ENCODE results near the gene NACA2. TPM values are rescaled to one million over a fixed set of nuclear protein-coding genes. Genes with fewer than 3 reads are reported as not detected.

Gene NACA2
- total RNA-seq, 4 donors from 2014 or later, result not detected

GRCh38 chr17:61545335-61545938 is 45.6 kb downstream of the NACA2 start:
- no peak for DNase-seq
- intact Hi-C loops (cut with DNase I; ENCODE audit: low total_unique reads), result no loop called here
- Histone ChIP-seq H3K9me3 (no peaks in the 10 kb centered on the region), H3K36me3 (no peaks in the 10 kb centered on the region), H3K4me1 (no peaks in the 10 kb centered on the region), H3K27ac (no peak overlapping the region), H3K4me3 (no peak overlapping the region), H3K27me3 (no peaks in the 10 kb centered on the region)
- TF ChIP-seq CTCF (IDR thresholded peaks at IDR 0.05), result no peak
- no peak for TF ChIP-seq POLR2A (IDR thresholded peaks at IDR 0.05)

GRCh38 chr17:61543786-61544415 is 47.1 kb downstream of the NACA2 start:
- TF ChIP-seq CTCF (IDR thresholded peaks at IDR 0.05) (no peak), POLR2A (IDR thresholded peaks at IDR 0.05) (no peak)
- Histone ChIP-seq H3K4me3 (no peak overlapping the region), H3K36me3 (no peaks in the 10 kb centered on the region), H3K4me1 (no peaks in the 10 kb centered on the region), H3K9me3 (no peaks in the 10 kb centered on the region), H3K27ac (no peak overlapping the region), H3K27me3 (no peaks in the 10 kb centered on the region)
- DNase-seq, result no peak
- intact Hi-C loops (cut with DNase I; ENCODE audit: low total_unique reads), result no loop called here

- no peak for DNase-seq
- H3K4me3 ChIP-seq, result no peak overlapping the region
- H3K36me3 ChIP-seq, result no peaks in the 10 kb centered on the region
- H3K27me3 ChIP-seq, result no peaks in the 10 kb centered on the region
- intact Hi-C loops (cut with DNase I; ENCODE audit: low total_unique reads), result no loop called here
- no peaks in the 10 kb centered on the region for H3K4me1 ChIP-seq
- no peak overlapping the region for H3K27ac ChIP-seq
- H3K9me3 ChIP-seq, result no peaks in the 10 kb centered on the region
- TF ChIP-seq POLR2A (IDR thresholded peaks at IDR 0.05) (no peak), CTCF (IDR thresholded peaks at IDR 0.05) (no peak)
These were observed 49.0 kb downstream of the NACA2 start for GRCh38 chr17:61542027-61542426.

GRCh38 chr17:61540874-61541273 is 50.1 kb downstream of the NACA2 start:
- H3K36me3 ChIP-seq, result no peaks in the 10 kb centered on the region
- intact Hi-C loops (cut with DNase I; ENCODE audit: low total_unique reads), result no loop called here
- no peaks in the 10 kb centered on the region for H3K27me3 ChIP-seq
- no peak for DNase-seq
- no peaks in the 10 kb centered on the region for H3K9me3 ChIP-seq
- H3K27ac ChIP-seq, result no peak overlapping the region
- TF ChIP-seq CTCF (IDR thresholded peaks at IDR 0.05), result no peak
- no peak for TF ChIP-seq POLR2A (IDR thresholded peaks at IDR 0.05)
- H3K4me1 ChIP-seq, result no peaks in the 10 kb centered on the region
- H3K4me3 ChIP-seq, result no peak overlapping the region

Other genes with a start within 250 kb of the NACA2 start
- 10 to 100 TPM in 3 of 4 donors, under 1 TPM in 1; 0.29 to 40.5 (median 27.4) TPM for gene TBX2, start 191.4 kb downstream of the NACA2 start, total RNA-seq
- gene TBX4, start 138.8 kb downstream of the NACA2 start, total RNA-seq, result not detected